A549 (cell line): ENCODE measurements around the gene HLA-DPA1. TPM values are rescaled to one million over a fixed set of nuclear protein-coding genes. Genes with fewer than 3 reads are reported as not detected.

Source experiments
- ATAC-seq, 2 experiments: fragments of 200-7000 bp in 1 of 2; fragments of >200 bp in 1 of 2; cut with Nextera tagmentation in 1 of 2; cut with Tn5 transposase in 1 of 2; 3 replicates each; pipeline versions ENCODE4 v1.8.0 to v1.9.1; 2018 to 2020; ENCODE audit warnings: mild to moderate bottlenecking in 1 of 2, moderate library complexity in 1 of 2
- CTCF ChIA-PET: fragments of 300-600 bp; sonication (Branson Sonifier 250); formaldehyde crosslinking; extraction: SDS; loops from one replicate; lab custom pipeline; 2021; ENCODE audit warnings: antibody characterized with exemption, inconsistent platforms; lab: Yijun Ruan, JAX
- POLR2A ChIA-PET: fragments of 350-600 bp; formaldehyde crosslinking; extraction: SDS; loops from one replicate; lab custom pipeline; 2021; ENCODE audit warnings: antibody characterized with exemption, inconsistent platforms; lab: Yijun Ruan, JAX
- DNase-seq, 2 experiments: peaks; one replicate each; pipeline versions ENCODE4 v3.0.0 to v3.0.0-alpha.2; 2011 to 2016; ENCODE audit warnings: low read depth in 1 of 2, low spot score in 1 of 2
- FAIRE-seq: peaks from 2 replicates; lab custom pipeline; 2011; peaks lifted over from hg19 to GRCh38; lab: Jason Lieb, UNC
- H3K27ac ChIP-seq, 2 experiments: fragments of >200 bp; sonication (Bioruptor Twin); formaldehyde crosslinking; 3 replicates each; pipeline ENCODE4 v1.5.1; 2016 to 2017
- H3K4me1 ChIP-seq: fragments of >200 bp; sonication (Bioruptor Twin); formaldehyde crosslinking; 3 replicates; pipeline ENCODE4 v1.6.1; 2016
- H3K4me2 ChIP-seq: fragments of >200 bp; sonication (Bioruptor Twin); formaldehyde crosslinking; 3 replicates; pipeline ENCODE4 v1.6.1; 2016
- H3K4me3 ChIP-seq: fragments of >200 bp; sonication (Bioruptor Twin); formaldehyde crosslinking; 3 replicates; pipeline ENCODE4 v1.5.1; 2016
- H3K9me3 ChIP-seq: fragments of >200 bp; sonication (Bioruptor Twin); formaldehyde crosslinking; 3 replicates; pipeline ENCODE4 v1.6.1; 2016
- BHLHE40 ChIP-seq: IDR thresholded peaks from 2 replicates; pipeline ENCODE4 v1.6.1; 2012; ENCODE audit warnings: low read depth, low read length, inconsistent platforms
- CBX8 ChIP-seq: fragments of 200-600 bp; sonication (generic); IDR thresholded peaks from 2 replicates; pipeline ENCODE4 v1.6.1; 2016
- EHF ChIP-seq: fragments of 250-450 bp; sonication (Bioruptor Pico); IDR thresholded peaks from 2 replicates; pipeline ENCODE4 v1.5.0; 2020; ENCODE audit warnings: mild to moderate bottlenecking
- EHMT2 ChIP-seq: fragments of 200-600 bp; sonication (generic); IDR thresholded peaks from 2 replicates; pipeline ENCODE4 v1.6.1; 2016; ENCODE audit warnings: antibody characterized with exemption, low read depth, mild to moderate bottlenecking, moderate library complexity
- EP300 ChIP-seq, 2 experiments: fragments of >200 bp; sonication (Bioruptor Twin); formaldehyde crosslinking; IDR thresholded peaks; 2 replicates in 1 of 2; 3 replicates in 1 of 2; pipeline ENCODE4 v1.6.1; 2016 to 2017
- HEYL ChIP-seq: fragments of 250-450 bp; sonication (Bioruptor Pico); IDR thresholded peaks from 2 replicates; pipeline ENCODE4 v1.8.0; 2021; ENCODE audit warnings: mild to moderate bottlenecking, moderate library complexity
- HOXA7 ChIP-seq: fragments of 250-450 bp; sonication (Bioruptor Pico); IDR thresholded peaks from 2 replicates; pipeline ENCODE4 v1.5.0; 2020; ENCODE audit warnings: mild to moderate bottlenecking, moderate library complexity
- HOXB13 ChIP-seq: fragments of 250-450 bp; sonication (Bioruptor Pico); IDR thresholded peaks from 2 replicates; pipeline ENCODE4 v1.5.0; 2020; ENCODE audit warnings: low read depth, mild to moderate bottlenecking, moderate library complexity
- JUNB ChIP-seq: fragments of >200 bp; sonication (Bioruptor Twin); formaldehyde crosslinking; IDR thresholded peaks from 2 replicates; pipeline ENCODE4 v1.6.1; 2016
- KDM1A ChIP-seq: fragments of 200-600 bp; sonication (generic); IDR thresholded peaks from 2 replicates; pipeline ENCODE4 v1.6.1; 2016; ENCODE audit warnings: low read depth, mild to moderate bottlenecking
- MAFK ChIP-seq: fragments of 450-650 bp; IDR thresholded peaks from 2 replicates; pipeline ENCODE4 v1.6.1; 2014; ENCODE audit not compliant: partially characterized antibody
- MAZ ChIP-seq: fragments of 150-350 bp; IDR thresholded peaks from 2 replicates; pipeline ENCODE4 v1.6.1; 2014; ENCODE audit warnings: antibody characterized with exemption, low read depth, low read length, borderline replicate concordance
- NFE2L2 ChIP-seq: fragments of 150-350 bp; conservative IDR thresholded peaks from 2 replicates; pipeline ENCODE4 v1.6.1; 2014; ENCODE audit warnings: low read length
- NPAS2 ChIP-seq: fragments of 250-450 bp; sonication (Bioruptor Pico); IDR thresholded peaks from 2 replicates; pipeline ENCODE4 v1.8.0; 2022; ENCODE audit warnings: mild to moderate bottlenecking, moderate library complexity, borderline replicate concordance
- NR3C1 ChIP-seq: fragments of >200 bp; sonication (Bioruptor Twin); formaldehyde crosslinking; IDR thresholded peaks from 3 replicates; pipeline ENCODE4 v1.6.1; 2017
- POLR2AphosphoS2 ChIP-seq: conservative IDR thresholded peaks from 2 replicates; pipeline ENCODE4 v1.6.1; 2012; ENCODE audit warnings: low read length, improper control_type of control experiment, inconsistent platforms
- RARB ChIP-seq: fragments of 250-450 bp; sonication (Bioruptor Pico); IDR thresholded peaks from 2 replicates; pipeline ENCODE4 v1.8.0; 2021; ENCODE audit warnings: mild to moderate bottlenecking, moderate library complexity
- RCOR1 ChIP-seq: fragments of 150-350 bp; IDR thresholded peaks from 2 replicates; pipeline ENCODE4 v1.6.1; 2014; ENCODE audit warnings: antibody characterized with exemption, low read length, low read depth
- RNF2 ChIP-seq: fragments of 200-600 bp; sonication (generic); IDR thresholded peaks from 2 replicates; pipeline ENCODE4 v1.6.1; 2016; ENCODE audit warnings: low read depth, mild to moderate bottlenecking, antibody characterized with exemption, moderate library complexity, borderline replicate concordance
- ZC3H11A ChIP-seq: fragments of 450-650 bp; IDR thresholded peaks from 2 replicates; pipeline ENCODE4 v1.6.1; 2014; ENCODE audit warnings: antibody characterized with exemption, mild to moderate bottlenecking
- ZSCAN20 ChIP-seq: fragments of 250-450 bp; sonication (Bioruptor Pico); IDR thresholded peaks from 2 replicates; pipeline ENCODE4 v1.8.0; 2022; ENCODE audit warnings: mild to moderate bottlenecking, moderate library complexity
- WGBS: methylation state at CpG from one replicate; pipeline ENCODE4 v1.1.6; 2017; ENCODE audit errors: missing lambda C conversion rate; 5-methylcytosine and 5-hydroxymethylcytosine counted together
- polyA plus RNA-seq, 4 experiments: library from polyadenylated mRNA; depleted of rRNA in 3 of 4; stranded (reverse); fragments of >200 nt; fragmentation: RNase III in 1 of 4; extraction: RNeasy Plus Mini Kit Qiagen cat#74134 plus additional on column Dnase treatment in 1 of 4; gene quantifications; 2 replicates in 3 of 4; 3 replicates in 1 of 4; pipeline ENCODE4 v1.2.3, GENCODE V29; 2011 to 2017
- TF ChIP-seq, protein P1 (sequence below): fragments of >200 bp; sonication (Bioruptor Twin); formaldehyde crosslinking; IDR thresholded peaks from 3 replicates; pipeline ENCODE4 v1.6.1; 2016
- TF ChIP-seq, protein P2 (sequence below): IDR thresholded peaks from 2 replicates; pipeline ENCODE4 v1.6.1; 2012; ENCODE audit warnings: low read depth, borderline replicate concordance
- TF ChIP-seq, protein P3 (sequence below): IDR thresholded peaks from 2 replicates; pipeline ENCODE4 v1.6.1; 2012
- TF ChIP-seq, protein P4 (sequence below): fragments of 450-650 bp; IDR thresholded peaks from 2 replicates; pipeline ENCODE4 v1.6.1; 2014; ENCODE audit warnings: antibody characterized with exemption
- TF ChIP-seq, protein P5 (sequence below): fragments of 250-450 bp; sonication (Bioruptor Pico); IDR thresholded peaks from 2 replicates; pipeline ENCODE4 v1.5.0; 2020; ENCODE audit warnings: low read depth, mild to moderate bottlenecking, moderate library complexity

Gene HLA-DPA1
- polyA plus RNA-seq, 2 of the 4 experiments (the other 2 are of a cell fraction) = 0.09 TPM; not detected in 1

DNA sequence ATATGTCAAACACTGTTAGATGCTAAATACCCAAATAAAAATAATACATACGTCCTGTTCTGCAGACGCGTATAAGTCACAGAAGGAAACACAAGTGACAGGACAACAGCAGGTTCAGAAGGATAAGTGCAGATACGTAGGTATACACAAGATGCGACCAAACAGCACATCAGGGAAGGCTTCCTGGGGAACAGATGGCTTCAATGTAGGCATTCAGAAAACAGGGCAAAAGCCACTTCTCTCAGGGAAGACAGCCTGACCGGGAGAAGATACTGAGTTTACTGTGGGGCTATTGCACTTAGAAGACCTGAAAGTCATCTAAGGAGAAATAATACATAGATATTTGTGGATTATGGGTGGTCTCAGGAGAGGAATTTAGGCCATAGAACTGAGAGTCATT lies 1.9 kb downstream of the HLA-DPA1 start:
- ChIA-PET CTCF (no interaction called here), POLR2A (no interaction called here)
- H3K4me1 ChIP-seq = no peaks in the 10 kb centered on the region
- FAIRE-seq = no peak
- H3K9me3 ChIP-seq = no peaks in the 10 kb centered on the region
- TF ChIP-seq HOXB13 (CRISPR knock-in tag) = no peak
- no peak for TF ChIP-seq HOXA7 (CRISPR knock-in tag)
- no peak for TF ChIP-seq EHMT2
- TF ChIP-seq, all 56 proteins: peak for 0
- ATAC-seq (no peak), DNase-seq (no peak)
- H3K4me3 ChIP-seq = no peak overlapping the region
- H3K27ac ChIP-seq = no peak overlapping the region
- no peak overlapping the region for H3K4me2 ChIP-seq
- WGBS = 45% methylated on average over 6 of the region's 6 CpGs

DNA sequence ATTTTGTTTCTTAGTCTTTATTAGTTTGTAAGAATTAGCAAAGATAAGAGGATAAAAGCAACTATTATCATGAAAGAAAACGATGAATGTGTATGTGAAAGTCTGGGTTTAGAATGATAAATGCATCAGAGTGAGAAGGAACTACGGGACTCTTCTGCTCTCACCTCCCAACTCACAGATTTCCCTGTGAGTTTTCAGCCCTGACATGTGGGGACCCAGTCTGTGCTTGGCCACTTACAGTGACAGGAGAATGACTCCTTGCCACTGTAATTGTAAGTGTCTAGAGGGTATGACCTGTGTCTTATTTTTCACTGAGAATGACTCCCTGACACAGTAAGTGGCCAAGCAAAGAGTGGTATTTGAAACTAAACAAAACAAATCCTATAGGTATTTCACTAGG lies 2.5 kb downstream of the HLA-DPA1 start:
- CTCF ChIA-PET = no interaction called here
- FAIRE-seq = no peak
- 2% methylated on average over 2 of the region's 2 CpGs for WGBS
- Histone ChIP-seq H3K9me3 (no peaks in the 10 kb centered on the region), H3K4me3 (no peak overlapping the region), H3K27ac (no peak overlapping the region), H3K4me2 (no peak overlapping the region), H3K4me1 (no peaks in the 10 kb centered on the region)
- DNase-seq = no peak
- POLR2A ChIA-PET = no interaction called here
- ATAC-seq = no peak
- no peak for TF ChIP-seq JUNB
- no peak for TF ChIP-seq NFE2L2
- TF ChIP-seq, protein P1, sequence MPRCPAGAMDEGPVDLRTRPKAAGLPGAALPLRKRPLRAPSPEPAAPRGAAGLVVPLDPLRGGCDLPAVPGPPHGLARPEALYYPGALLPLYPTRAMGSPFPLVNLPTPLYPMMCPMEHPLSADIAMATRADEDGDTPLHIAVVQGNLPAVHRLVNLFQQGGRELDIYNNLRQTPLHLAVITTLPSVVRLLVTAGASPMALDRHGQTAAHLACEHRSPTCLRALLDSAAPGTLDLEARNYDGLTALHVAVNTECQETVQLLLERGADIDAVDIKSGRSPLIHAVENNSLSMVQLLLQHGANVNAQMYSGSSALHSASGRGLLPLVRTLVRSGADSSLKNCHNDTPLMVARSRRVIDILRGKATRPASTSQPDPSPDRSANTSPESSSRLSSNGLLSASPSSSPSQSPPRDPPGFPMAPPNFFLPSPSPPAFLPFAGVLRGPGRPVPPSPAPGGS = no peak
- TF ChIP-seq NPAS2 (CRISPR knock-in tag) = no peak
- TF ChIP-seq HEYL (CRISPR knock-in tag) = no peak
- TF ChIP-seq HOXA7 (CRISPR knock-in tag) = no peak

DNA sequence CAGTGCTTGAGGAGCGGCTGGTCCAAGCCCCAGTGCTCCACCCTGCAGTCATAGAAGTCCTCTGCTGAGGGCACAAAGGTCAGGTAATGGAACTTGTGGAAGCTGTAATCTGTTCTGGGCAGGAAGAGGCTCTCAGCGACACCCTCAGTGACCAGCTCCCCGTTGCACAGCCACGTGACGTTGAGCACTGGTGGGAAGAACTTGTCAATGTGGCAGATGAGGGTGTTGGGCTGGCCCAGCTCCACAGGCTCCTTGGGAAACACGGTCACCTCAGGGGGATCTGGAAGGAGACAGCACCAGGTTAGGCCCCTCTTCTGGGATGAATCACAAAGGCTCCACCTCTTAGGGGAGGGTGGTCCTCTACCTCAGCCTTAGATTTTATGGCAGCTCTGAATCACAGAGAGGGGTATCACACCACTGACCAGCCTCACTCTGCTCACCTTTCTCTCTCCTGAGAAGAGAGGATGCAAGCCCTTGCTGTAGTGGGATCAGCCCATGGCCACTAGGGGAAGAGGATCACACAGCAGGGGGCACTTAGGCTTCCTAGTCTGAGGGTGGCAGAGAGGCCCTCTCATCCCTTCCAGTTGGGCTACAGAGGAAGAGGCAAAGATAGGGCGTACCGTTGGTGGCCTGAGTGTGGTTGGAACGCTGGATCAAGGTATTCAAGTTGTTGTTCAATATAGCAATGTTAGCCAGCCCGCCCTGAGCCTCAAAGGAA lies 4.3 kb downstream of the HLA-DPA1 start:
- CTCF ChIA-PET = no interaction called here

DNA sequence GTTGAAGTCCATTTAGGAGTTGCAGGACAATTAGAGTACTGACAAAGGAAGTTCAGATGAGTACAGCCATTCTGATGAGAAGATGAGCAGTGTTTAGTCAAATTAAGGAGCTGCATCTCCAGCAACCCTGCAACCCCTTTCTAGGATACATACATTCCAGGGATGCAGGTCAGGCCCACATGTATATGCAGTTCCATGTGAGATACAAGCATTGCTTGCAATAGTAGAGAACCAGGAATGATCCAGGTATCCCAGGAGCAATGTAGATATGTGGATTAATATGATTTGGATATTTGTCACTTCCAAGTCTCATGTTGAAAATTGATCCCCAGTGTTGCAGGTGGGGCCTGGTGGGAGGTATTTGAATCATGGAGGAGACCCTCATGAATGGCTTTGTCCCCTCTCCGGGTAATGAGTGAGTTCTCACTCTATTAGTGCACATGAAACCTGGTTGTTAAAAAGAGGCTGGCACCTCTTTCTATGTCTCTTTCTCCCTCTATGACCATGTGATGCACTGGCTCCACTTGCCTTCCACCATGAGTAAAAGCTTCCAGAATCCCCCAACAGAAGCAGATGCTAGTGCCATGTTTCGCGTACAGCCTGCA lies 6.4 kb downstream of the HLA-DPA1 start:
- TF ChIP-seq HOXA7 (CRISPR knock-in tag) = no peak
- no peak for TF ChIP-seq CBX8
- TF ChIP-seq ZSCAN20 = no peak
- TF ChIP-seq, protein P2, sequence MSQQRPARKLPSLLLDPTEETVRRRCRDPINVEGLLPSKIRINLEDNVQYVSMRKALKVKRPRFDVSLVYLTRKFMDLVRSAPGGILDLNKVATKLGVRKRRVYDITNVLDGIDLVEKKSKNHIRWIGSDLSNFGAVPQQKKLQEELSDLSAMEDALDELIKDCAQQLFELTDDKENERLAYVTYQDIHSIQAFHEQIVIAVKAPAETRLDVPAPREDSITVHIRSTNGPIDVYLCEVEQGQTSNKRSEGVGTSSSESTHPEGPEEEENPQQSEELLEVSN = no peak
- TF ChIP-seq EHF (CRISPR knock-in tag) = no peak
- TF ChIP-seq KDM1A = no peak
- no peak for TF ChIP-seq NR3C1
- TF ChIP-seq EP300 (IDR thresholded peaks at IDR 0.05) = no peak
- no peak for TF ChIP-seq MAZ
- TF ChIP-seq, protein P3, sequence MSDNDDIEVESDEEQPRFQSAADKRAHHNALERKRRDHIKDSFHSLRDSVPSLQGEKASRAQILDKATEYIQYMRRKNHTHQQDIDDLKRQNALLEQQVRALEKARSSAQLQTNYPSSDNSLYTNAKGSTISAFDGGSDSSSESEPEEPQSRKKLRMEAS = no peak
- TF ChIP-seq MAFK = no peak
- TF ChIP-seq, protein P4, sequence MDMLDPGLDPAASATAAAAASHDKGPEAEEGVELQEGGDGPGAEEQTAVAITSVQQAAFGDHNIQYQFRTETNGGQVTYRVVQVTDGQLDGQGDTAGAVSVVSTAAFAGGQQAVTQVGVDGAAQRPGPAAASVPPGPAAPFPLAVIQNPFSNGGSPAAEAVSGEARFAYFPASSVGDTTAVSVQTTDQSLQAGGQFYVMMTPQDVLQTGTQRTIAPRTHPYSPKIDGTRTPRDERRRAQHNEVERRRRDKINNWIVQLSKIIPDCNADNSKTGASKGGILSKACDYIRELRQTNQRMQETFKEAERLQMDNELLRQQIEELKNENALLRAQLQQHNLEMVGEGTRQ = no peak
- no peak for TF ChIP-seq BHLHE40
- TF ChIP-seq, protein P5, sequence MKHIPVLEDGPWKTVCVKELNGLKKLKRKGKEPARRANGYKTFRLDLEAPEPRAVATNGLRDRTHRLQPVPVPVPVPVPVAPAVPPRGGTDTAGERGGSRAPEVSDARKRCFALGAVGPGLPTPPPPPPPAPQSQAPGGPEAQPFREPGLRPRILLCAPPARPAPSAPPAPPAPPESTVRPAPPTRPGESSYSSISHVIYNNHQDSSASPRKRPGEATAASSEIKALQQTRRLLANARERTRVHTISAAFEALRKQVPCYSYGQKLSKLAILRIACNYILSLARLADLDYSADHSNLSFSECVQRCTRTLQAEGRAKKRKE = no peak
- TF ChIP-seq, all 56 proteins: peak for 0
- Histone ChIP-seq H3K4me3 (no peak overlapping the region), H3K4me1 (no peaks in the 10 kb centered on the region), H3K9me3 (no peaks in the 10 kb centered on the region), H3K27ac (no peak overlapping the region), H3K4me2 (no peak overlapping the region)
- ATAC-seq (no peak), DNase-seq (no peak), FAIRE-seq (no peak)
- ChIA-PET CTCF (interaction anchor here (0.6 kb wide), 1 partner anchor 9 kb away, joined by 3 read pairs; the partner anchor contains the start of gene HLA-DPB1), POLR2A (no interaction called here)
- WGBS = 68% methylated on average over 3 of the region's 3 CpGs

More for the DNA sequence above, 4.3 kb downstream of the HLA-DPA1 start:
- POLR2A ChIA-PET = no interaction called here
- ATAC-seq (no peak), DNase-seq (no peak), FAIRE-seq (no peak)
- H3K4me1 ChIP-seq = no peaks in the 10 kb centered on the region
- no peak overlapping the region for H3K4me3 ChIP-seq
- no peak overlapping the region for H3K27ac ChIP-seq
- TF ChIP-seq, protein P3 = no peak
- TF ChIP-seq RNF2 (no peak), ZC3H11A (no peak), RCOR1 (no peak), HOXB13 (CRISPR knock-in tag) (no peak), HOXA7 (CRISPR knock-in tag) (no peak), POLR2AphosphoS2 (no peak), RARB (CRISPR knock-in tag) (no peak)
- no peaks in the 10 kb centered on the region for H3K9me3 ChIP-seq
- H3K4me2 ChIP-seq = no peak overlapping the region
- WGBS = 26% methylated on average over 6 of the region's 10 CpGs
